Epithelial cell of esophagus (primary cell): Measurements from ENCODE around the gene TNFRSF8.
A peak's percentile ranks its signal among the peaks of the same experiment; 100 is the strongest.

Experiments used
- DNase-seq: peaks from one replicate; pipeline ENCODE4 v3.0.0; 2010; ENCODE audit warnings: low read depth
- H3K4me3 ChIP-seq: 2 replicates; pipeline ENCODE4 v1.5.1; 2011; ENCODE audit warnings: mild to moderate bottlenecking, low read length, control low read depth
- CTCF ChIP-seq: IDR thresholded peaks from 2 replicates; pipeline ENCODE4 v1.5.1; 2011; ENCODE audit warnings: low read depth, mild to moderate bottlenecking, low read length, control low read depth, inconsistent platforms; ENCODE audit not compliant: insufficient read depth; ENCODE audit errors: missing control alignments

Gene TNFRSF8

GRCh38 chr1:12121212-12122003, 58.3 kb downstream of the TNFRSF8 start:
- no peak for TF ChIP-seq CTCF
- DNase-seq, result peak; percentile 43
- no peak overlapping the region for H3K4me3 ChIP-seq

- no peak overlapping the region for H3K4me3 ChIP-seq
- DNase-seq, result no peak
- TF ChIP-seq CTCF, result no peak
These were observed 60.1 kb downstream of the TNFRSF8 start for GRCh38 chr1:12123172-12123571.

- DNase-seq, result peak; percentile 68
- peak; percentile 93 for TF ChIP-seq CTCF
- H3K4me3 ChIP-seq, result no peak overlapping the region
These were observed 61.8 kb downstream of the TNFRSF8 start for GRCh38 chr1:12124693-12125421.

- H3K4me3 ChIP-seq, result no peak overlapping the region
- DNase-seq, result no peak
These were observed 62.6 kb downstream of the TNFRSF8 start for GRCh38 chr1:12125422-12126355.

GRCh38 chr1:12126781-12127180, 63.7 kb downstream of the TNFRSF8 start:
- TF ChIP-seq CTCF, result no peak
- DNase-seq, result no peak
- H3K4me3 ChIP-seq, result no peak overlapping the region

More at GRCh38 chr1:12125422-12126355, 62.6 kb downstream of the TNFRSF8 start:
- TF ChIP-seq CTCF, result no peak

GRCh38 chr1:12127206-12127810, 64.2 kb downstream of the TNFRSF8 start:
- DNase-seq, result no peak
- no peak overlapping the region for H3K4me3 ChIP-seq
- TF ChIP-seq CTCF, result no peak
